Measurements from ENCODE around the gene BLTP3A.
"Not testable (repeated sequence)": the region's sequence is repeated elsewhere in the genome, so short reads cannot be mapped to it uniquely, and the experiment has no call there.

Gene BLTP3A, protein sequence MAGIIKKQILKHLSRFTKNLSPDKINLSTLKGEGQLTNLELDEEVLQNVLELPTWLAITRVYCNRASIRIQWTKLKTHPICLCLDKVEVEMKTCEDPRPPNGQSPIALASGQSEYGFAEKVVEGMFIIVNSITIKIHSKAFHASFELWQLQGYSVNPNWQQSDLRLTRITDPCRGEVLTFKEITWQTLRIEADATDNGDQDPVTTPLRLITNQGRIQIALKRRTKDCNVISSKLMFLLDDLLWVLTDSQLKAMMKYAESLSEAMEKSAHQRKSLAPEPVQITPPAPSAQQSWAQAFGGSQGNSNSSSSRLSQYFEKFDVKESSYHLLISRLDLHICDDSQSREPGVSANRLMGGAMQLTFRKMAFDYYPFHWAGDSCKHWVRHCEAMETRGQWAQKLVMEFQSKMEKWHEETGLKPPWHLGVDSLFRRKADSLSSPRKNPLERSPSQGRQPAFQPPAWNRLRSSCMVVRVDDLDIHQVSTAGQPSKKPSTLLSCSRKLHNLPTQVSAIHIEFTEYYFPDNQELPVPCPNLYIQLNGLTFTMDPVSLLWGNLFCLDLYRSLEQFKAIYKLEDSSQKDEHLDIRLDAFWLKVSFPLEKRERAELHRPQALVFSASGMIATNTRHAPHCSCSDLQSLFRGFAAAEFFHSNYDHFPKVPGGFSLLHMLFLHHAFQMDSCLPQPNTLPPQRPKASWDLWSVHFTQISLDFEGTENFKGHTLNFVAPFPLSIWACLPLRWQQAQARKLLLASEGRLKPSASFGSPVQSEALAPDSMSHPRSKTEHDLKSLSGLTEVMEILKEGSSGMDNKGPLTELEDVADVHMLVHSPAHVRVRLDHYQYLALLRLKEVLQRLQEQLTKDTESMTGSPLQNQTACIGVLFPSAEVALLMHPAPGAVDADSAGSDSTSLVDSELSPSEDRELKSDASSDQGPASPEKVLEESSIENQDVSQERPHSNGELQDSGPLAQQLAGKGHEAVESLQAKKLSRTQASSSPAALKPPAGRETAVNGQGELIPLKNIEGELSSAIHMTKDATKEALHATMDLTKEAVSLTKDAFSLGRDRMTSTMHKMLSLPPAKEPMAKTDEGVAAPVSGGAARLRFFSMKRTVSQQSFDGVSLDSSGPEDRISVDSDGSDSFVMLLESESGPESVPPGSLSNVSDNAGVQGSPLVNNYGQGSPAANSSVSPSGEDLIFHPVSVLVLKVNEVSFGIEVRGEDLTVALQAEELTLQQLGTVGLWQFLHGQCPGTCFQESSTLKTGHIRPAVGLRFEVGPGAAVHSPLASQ (N-terminal part only)

DNA sequence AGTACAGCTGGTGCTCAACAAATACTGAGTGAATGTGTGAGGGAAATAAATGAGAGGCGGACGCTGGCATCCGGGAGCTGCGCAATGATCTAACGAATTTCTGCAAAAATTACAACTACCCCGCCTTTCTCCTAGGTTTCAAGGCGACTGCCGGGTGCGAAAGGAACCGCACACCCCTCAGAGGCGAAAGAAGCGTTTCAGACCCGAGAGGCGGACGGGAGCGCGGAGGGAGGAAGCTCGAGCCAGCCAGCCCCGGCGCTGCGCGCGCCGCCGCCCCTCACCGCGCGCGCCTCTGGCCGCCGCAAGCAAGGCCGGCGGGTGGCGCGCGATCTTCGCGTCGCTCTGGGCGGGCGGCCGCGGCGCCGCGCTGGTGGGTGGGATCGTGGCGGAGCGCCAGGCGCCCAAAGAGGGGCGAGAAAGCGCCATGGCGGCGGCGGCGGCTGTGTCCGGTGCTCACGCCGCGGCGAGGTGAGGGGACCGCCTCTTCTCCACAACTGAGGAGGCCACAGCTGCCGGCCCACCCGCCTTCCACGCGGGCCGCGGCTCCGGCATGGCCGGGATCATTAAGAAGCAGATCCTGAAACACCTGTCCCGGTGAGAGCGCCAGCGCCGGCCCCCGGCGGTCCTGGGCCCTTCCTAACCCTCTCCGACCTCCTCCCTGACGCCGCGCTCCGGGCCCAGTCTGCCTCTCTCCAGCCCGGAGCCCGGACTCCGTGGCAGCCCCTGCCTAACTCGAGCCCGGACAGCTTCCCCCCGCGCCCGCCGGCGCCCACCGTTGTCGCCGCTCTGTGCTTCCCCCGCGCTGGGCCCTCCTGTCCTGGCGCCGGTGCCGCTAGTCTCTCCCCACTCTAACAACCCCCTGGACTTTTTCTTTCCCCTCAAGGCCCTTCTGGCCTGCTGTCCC is at the start of gene BLTP3A:
TSS of gene BLTP3A (plus strand) at position 383 of the 904 bp plus-strand sequence. CDS start at position 551, 168 bp downstream.
- peak within 1 kb of the TSS; percentile 87 for H3K4me3 ChIP-seq (replicated peaks; ENCODE audit: low read depth, low read length)
- peak; percentile 91 for DNase-seq (ENCODE audit: extremely low read depth, insufficient read length)
- H3K36me3 ChIP-seq (ENCODE audit: control insufficient read depth, insufficient read depth, low read length), result no peaks in the 10 kb centered on the region
- TF ChIP-seq, protein P1, sequence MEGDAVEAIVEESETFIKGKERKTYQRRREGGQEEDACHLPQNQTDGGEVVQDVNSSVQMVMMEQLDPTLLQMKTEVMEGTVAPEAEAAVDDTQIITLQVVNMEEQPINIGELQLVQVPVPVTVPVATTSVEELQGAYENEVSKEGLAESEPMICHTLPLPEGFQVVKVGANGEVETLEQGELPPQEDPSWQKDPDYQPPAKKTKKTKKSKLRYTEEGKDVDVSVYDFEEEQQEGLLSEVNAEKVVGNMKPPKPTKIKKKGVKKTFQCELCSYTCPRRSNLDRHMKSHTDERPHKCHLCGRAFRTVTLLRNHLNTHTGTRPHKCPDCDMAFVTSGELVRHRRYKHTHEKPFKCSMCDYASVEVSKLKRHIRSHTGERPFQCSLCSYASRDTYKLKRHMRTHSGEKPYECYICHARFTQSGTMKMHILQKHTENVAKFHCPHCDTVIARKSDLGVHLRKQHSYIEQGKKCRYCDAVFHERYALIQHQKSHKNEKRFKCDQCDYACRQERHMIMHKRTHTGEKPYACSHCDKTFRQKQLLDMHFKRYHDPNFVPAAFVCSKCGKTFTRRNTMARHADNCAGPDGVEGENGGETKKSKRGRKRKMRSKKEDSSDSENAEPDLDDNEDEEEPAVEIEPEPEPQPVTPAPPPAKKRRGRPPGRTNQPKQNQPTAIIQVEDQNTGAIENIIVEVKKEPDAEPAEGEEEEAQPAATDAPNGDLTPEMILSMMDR (IDR thresholded peaks at IDR 0.05; ENCODE audit: insufficient read depth, low read length, poor library complexity, severe bottlenecking), result no peak
- no peaks in the 10 kb centered on the region for H3K27me3 ChIP-seq (replicated peaks; ENCODE audit: control insufficient read depth, insufficient read depth, low read length)

GRCh38 chr6:34742094-34742493 is 49.8 kb upstream of the BLTP3A start:
- H3K4me3 ChIP-seq (replicated peaks; ENCODE audit: low read depth, low read length), result no peak overlapping the region

DNA sequence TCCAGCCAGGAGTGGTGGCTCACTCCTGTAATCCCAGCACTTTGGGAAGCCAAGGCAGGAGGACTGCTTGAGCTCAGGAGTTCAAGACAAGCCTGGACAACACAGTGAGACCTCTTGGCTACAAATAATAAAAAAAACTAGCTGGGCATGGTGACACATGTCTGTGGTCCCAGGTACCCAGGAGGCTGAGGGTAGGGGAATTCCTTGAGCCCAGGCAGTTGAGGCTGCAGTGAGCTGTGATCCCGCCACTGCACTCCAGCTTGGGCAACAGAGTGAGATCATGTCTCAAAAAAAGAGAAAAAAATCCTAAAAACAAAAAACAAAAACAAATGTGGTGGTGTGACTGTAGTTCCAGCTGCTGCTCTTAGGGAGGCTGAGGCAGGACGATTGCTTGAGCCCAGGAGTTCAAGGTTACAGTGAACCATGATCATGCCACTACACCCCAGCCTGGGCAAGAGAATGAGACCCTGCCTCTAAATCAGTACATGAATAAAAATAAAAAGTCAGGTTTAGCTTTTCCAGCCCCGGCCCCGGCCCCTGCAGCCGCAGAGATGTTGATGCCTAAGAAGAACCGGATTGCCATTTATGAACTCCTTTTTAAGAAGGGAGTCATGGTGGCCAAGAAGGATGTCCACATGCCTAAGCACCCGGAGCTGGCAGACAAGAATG is 48.1 kb upstream of the BLTP3A start:
- TF ChIP-seq, protein P1 (IDR thresholded peaks at IDR 0.05; ENCODE audit: insufficient read depth, low read length, poor library complexity, severe bottlenecking), result no peak
- DNase-seq (ENCODE audit: extremely low read depth, insufficient read length), result no peak
- Histone ChIP-seq H3K4me3 (replicated peaks; ENCODE audit: low read depth, low read length) (no peak overlapping the region), H3K36me3 (ENCODE audit: control insufficient read depth, insufficient read depth, low read length) (no peaks in the 10 kb centered on the region), H3K27me3 (replicated peaks; ENCODE audit: control insufficient read depth, insufficient read depth, low read length) (no peaks in the 10 kb centered on the region)

More at GRCh38 chr6:34742094-34742493, 49.8 kb upstream of the BLTP3A start:
- DNase-seq (ENCODE audit: extremely low read depth, insufficient read length), result no peak
- Histone ChIP-seq H3K27me3 (replicated peaks; ENCODE audit: control insufficient read depth, insufficient read depth, low read length) (no peaks in the 10 kb centered on the region), H3K36me3 (ENCODE audit: control insufficient read depth, insufficient read depth, low read length) (no peaks in the 10 kb centered on the region)
- TF ChIP-seq, protein P1 (IDR thresholded peaks at IDR 0.05; ENCODE audit: insufficient read depth, low read length, poor library complexity, severe bottlenecking), result no peak

DNA sequence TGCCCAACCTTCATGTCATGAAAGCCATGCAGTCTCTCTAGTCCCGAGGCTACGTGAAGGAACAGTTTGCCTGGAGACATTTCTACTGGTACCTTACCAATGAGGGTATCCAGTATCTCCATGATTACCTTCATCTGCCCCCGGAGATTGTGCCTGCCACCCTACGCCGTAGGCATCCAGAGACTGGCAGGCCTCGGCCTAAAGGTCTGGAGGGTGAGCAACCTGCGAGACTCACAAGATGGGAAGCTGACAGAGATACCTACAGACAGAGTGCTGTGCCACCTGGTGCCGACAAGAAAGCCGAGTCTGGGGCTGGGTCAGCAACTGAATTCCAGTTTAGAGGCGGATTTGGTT is 47.6 kb upstream of the BLTP3A start:
- H3K4me3 ChIP-seq (replicated peaks; ENCODE audit: low read depth, low read length); H3K27me3 ChIP-seq (replicated peaks; ENCODE audit: control insufficient read depth, insufficient read depth, low read length); DNase-seq (ENCODE audit: extremely low read depth, insufficient read length): not testable (repeated sequence)

GRCh38 chr6:34745277-34746103 is 46.4 kb upstream of the BLTP3A start:
- H3K27me3 ChIP-seq (replicated peaks; ENCODE audit: control insufficient read depth, insufficient read depth, low read length), result no peaks in the 10 kb centered on the region
- DNase-seq (ENCODE audit: extremely low read depth, insufficient read length), result no peak
- H3K4me3 ChIP-seq (replicated peaks; ENCODE audit: low read depth, low read length), result no peak overlapping the region
- no peaks in the 10 kb centered on the region for H3K36me3 ChIP-seq (ENCODE audit: control insufficient read depth, insufficient read depth, low read length)
- TF ChIP-seq, protein P1 (IDR thresholded peaks at IDR 0.05; ENCODE audit: insufficient read depth, low read length, poor library complexity, severe bottlenecking), result no peak

More for the DNA sequence above, 47.6 kb upstream of the BLTP3A start:
- H3K36me3 ChIP-seq (ENCODE audit: control insufficient read depth, insufficient read depth, low read length), result not testable (repeated sequence)

All from GM06990 (cell line).